Upper lobe of left lung (tissue), 6 donors: Measurements from ENCODE around the gene SLC35F2. TPM values are rescaled to one million over a fixed set of nuclear protein-coding genes. Genes with fewer than 3 reads are reported as not detected.
"Not testable (repeated sequence)": the region's sequence is repeated elsewhere in the genome, so short reads cannot be mapped to it uniquely, and the experiment has no call there.

Source experiments
- ATAC-seq, 2 donors: fragments of 200-7000 bp; cut with Tn5 transposase; one replicate each; pipeline ENCODE4 v1.9.1; 2022; ENCODE audit warnings: mild to moderate bottlenecking in 2 of 2, moderate library complexity in 2 of 2; ENCODE audit not compliant: low FRiP score in 2 of 2
- DNase-seq, 2 donors: peaks; one replicate each; pipeline ENCODE4 v3.0.0-alpha.2; 2019 to 2020
- H3K27ac ChIP-seq, 4 donors: fragments of 200-600 bp; sonication (generic); one replicate each; pipeline ENCODE4 v1.5.1; 2016 to 2019
- H3K27me3 ChIP-seq, 4 donors: fragments of 200-600 bp; sonication (generic); one replicate each; pipeline ENCODE4 v1.5.1; 2017 to 2019
- H3K36me3 ChIP-seq, 4 donors: fragments of 200-600 bp; sonication (generic); one replicate each; pipeline ENCODE4 v1.5.1; 2016 to 2019
- H3K4me1 ChIP-seq, 4 donors: fragments of 200-600 bp; sonication (generic); one replicate each; pipeline ENCODE4 v1.5.1; 2018 to 2019
- H3K4me3 ChIP-seq, 4 donors: fragments of 200-600 bp; sonication (generic); one replicate each; pipeline ENCODE4 v1.5.1; 2017 to 2019; ENCODE audit warnings: mild to moderate bottlenecking in 2 of 4, moderate library complexity in 1 of 4
- H3K9me3 ChIP-seq, 4 donors: fragments of 200-600 bp; sonication (generic); one replicate each; pipeline ENCODE4 v1.5.1; 2018 to 2019
- CTCF ChIP-seq, 6 experiments: fragments of 450-650 bp in 4 of 6; fragments of 200-600 bp in 2 of 6; sonication (generic) in 2 of 6; IDR thresholded peaks; one replicate each; pipeline ENCODE4 v1.5.1; 2016 to 2019; ENCODE audit warnings: antibody characterized with exemption in 6 of 6
- EP300 ChIP-seq, 4 donors: sonication (generic); formaldehyde crosslinking; IDR thresholded peaks; one replicate each; pipeline ENCODE4 v1.5.1; 2017; ENCODE audit warnings: antibody characterized with exemption in 4 of 4, control low read depth in 2 of 4
- POLR2A ChIP-seq, 4 donors: fragments of 450-650 bp; IDR thresholded peaks; one replicate each; pipeline ENCODE4 v1.5.1; 2016 to 2017; ENCODE audit warnings: antibody characterized with exemption in 4 of 4, mild to moderate bottlenecking in 2 of 4
- POLR2AphosphoS5 ChIP-seq, 2 donors: sonication (generic); formaldehyde crosslinking; IDR thresholded peaks; one replicate each; pipeline ENCODE4 v1.5.1; 2017; ENCODE audit warnings: antibody characterized with exemption in 2 of 2
- WGBS, 2 donors: methylation state at CpG; one replicate each; pipeline ENCODE4 v1.1.5; 2017 to 2018; 5-methylcytosine and 5-hydroxymethylcytosine counted together
- total RNA-seq, 6 donors: library from RNA; depleted of rRNA in 4 of 6; stranded (reverse); fragments of >200 nt in 4 of 6; gene quantifications; one replicate each; pipeline versions ENCODE4 v1.1.0 to v1.2.1, GENCODE V29; 2016 to 2021
- donor health status: DM: no; HTN: no; CAD: no; lungs with moderate emphysema.
- donor health status: DM: no; HTN: yes; CAD: no; lungs with severe emphysema.

Gene SLC35F2
- total RNA-seq, 6 donors from 2014 or later = 1.4 to 10.6 (median 5.5) TPM

- peaks cover 2 to 17% (median 5%) of the 10 kb centered on the region in 4 donors for H3K4me1 ChIP-seq
- H3K27me3 ChIP-seq = no peaks in the 10 kb centered on the region
- no peaks in the 10 kb centered on the region for H3K36me3 ChIP-seq
- ATAC-seq (no peak), DNase-seq (no peak)
- H3K27ac ChIP-seq = no peak overlapping the region
- no peak overlapping the region for H3K4me3 ChIP-seq
- H3K9me3 ChIP-seq = no peaks in the 10 kb centered on the region
- TF ChIP-seq POLR2A (IDR thresholded peaks at IDR 0.05) (no peak), POLR2AphosphoS5 (IDR thresholded peaks at IDR 0.05) (no peak)
- WGBS, 2 donors = 84 to 89% methylated on average over 8 of the region's 8 CpGs
These were observed 16.0 kb downstream of the SLC35F2 start for GRCh38 chr11:107842412-107843100.

- H3K4me1 ChIP-seq = peaks cover 2 to 17% (median 5%) of the 10 kb centered on the region in 4 donors
- ATAC-seq = peak in 1 of 2 donors; percentile 36
- TF ChIP-seq CTCF (IDR thresholded peaks at IDR 0.05) (no peak), POLR2AphosphoS5 (IDR thresholded peaks at IDR 0.05) (no peak), EP300 (IDR thresholded peaks at IDR 0.05) (no peak), POLR2A (IDR thresholded peaks at IDR 0.05) (no peak)
- H3K9me3 ChIP-seq = no peaks in the 10 kb centered on the region
- no peak overlapping the region for H3K4me3 ChIP-seq
- peak overlapping the region in 1 of 4 donors; percentile 57 for H3K27ac ChIP-seq
- H3K36me3 ChIP-seq = no peaks in the 10 kb centered on the region
- DNase-seq = no peak
- H3K27me3 ChIP-seq = no peaks in the 10 kb centered on the region
- 43 to 55% methylated on average over 2 of the region's 2 CpGs for WGBS, 2 donors
These were observed 18.5 kb downstream of the SLC35F2 start for GRCh38 chr11:107840129-107840484.

GRCh38 chr11:107836851-107837250, 21.7 kb downstream of the SLC35F2 start:
- Histone ChIP-seq H3K36me3 (no peaks in the 10 kb centered on the region), H3K27me3 (no peaks in the 10 kb centered on the region), H3K27ac (no peak overlapping the region), H3K4me1 (peaks cover 2 to 17% (median 5%) of the 10 kb centered on the region in 4 donors), H3K9me3 (no peaks in the 10 kb centered on the region), H3K4me3 (no peak overlapping the region)
- TF ChIP-seq POLR2A (IDR thresholded peaks at IDR 0.05) (no peak), EP300 (IDR thresholded peaks at IDR 0.05) (no peak), CTCF (IDR thresholded peaks at IDR 0.05) (no peak), POLR2AphosphoS5 (IDR thresholded peaks at IDR 0.05) (no peak)
- WGBS, 2 donors = 63 to 80% methylated on average over 3 of the region's 3 CpGs
- DNase-seq (no peak), ATAC-seq (no peak)

GRCh38 chr11:107834995-107835394, 23.6 kb downstream of the SLC35F2 start:
- Histone ChIP-seq H3K9me3 (no peaks in the 10 kb centered on the region), H3K4me1 (peaks cover 0 to 2% (median under 1%) of the 10 kb centered on the region in 4 donors), H3K27me3 (no peaks in the 10 kb centered on the region), H3K36me3 (no peaks in the 10 kb centered on the region), H3K27ac (no peak overlapping the region), H3K4me3 (no peak overlapping the region)
- TF ChIP-seq EP300 (IDR thresholded peaks at IDR 0.05) = no peak
- TF ChIP-seq POLR2A (IDR thresholded peaks at IDR 0.05) = no peak
- TF ChIP-seq POLR2AphosphoS5 (IDR thresholded peaks at IDR 0.05) = no peak
- no peak for TF ChIP-seq CTCF (IDR thresholded peaks at IDR 0.05)
- ATAC-seq (no peak), DNase-seq (no peak)
- WGBS, 2 donors = 70 to 71% methylated on average over 6 of the region's 6 CpGs

- not testable (repeated sequence) for DNase-seq, H3K9me3 ChIP-seq, H3K27ac ChIP-seq, H3K4me3 ChIP-seq, H3K36me3 ChIP-seq, ATAC-seq, H3K27me3 ChIP-seq, H3K4me1 ChIP-seq
- 49 to 69% methylated on average over 6 of the region's 6 CpGs for WGBS, 2 donors
These were observed 24.7 kb downstream of the SLC35F2 start for GRCh38 chr11:107833926-107834325.

GRCh38 chr11:107830915-107831540, 27.6 kb downstream of the SLC35F2 start:
- DNase-seq = no peak
- no peak overlapping the region for H3K27ac ChIP-seq
- WGBS, 2 donors = 78 to 85% methylated on average over 5 of the region's 5 CpGs

More at GRCh38 chr11:107830915-107831540, 27.6 kb downstream of the SLC35F2 start:
- Histone ChIP-seq H3K4me3 (no peak overlapping the region), H3K27me3 (no peaks in the 10 kb centered on the region), H3K36me3 (no peaks in the 10 kb centered on the region), H3K4me1 (no peaks in the 10 kb centered on the region), H3K9me3 (no peaks in the 10 kb centered on the region)
- TF ChIP-seq POLR2A (IDR thresholded peaks at IDR 0.05) (no peak), EP300 (IDR thresholded peaks at IDR 0.05) (no peak), CTCF (IDR thresholded peaks at IDR 0.05) (no peak), POLR2AphosphoS5 (IDR thresholded peaks at IDR 0.05) (no peak)
- no peak for ATAC-seq
